ENCODE results near the gene GALNT16.

Gene GALNT16

GRCh38 chr14:69357544-69358200 lies 97.7 kb downstream of the GALNT16 start:
- no peaks in the 10 kb centered on the region for H3K9me3 ChIP-seq (ENCODE audit: control insufficient read depth in 1 of 2, low read length in 2 of 2)
- peaks cover 15 to 19% of the 10 kb centered on the region in 2 donors for H3K4me1 ChIP-seq (ENCODE audit: control insufficient read depth in 1 of 2, insufficient read depth in 2 of 2, low read length in 2 of 2)
- no peak overlapping the region for H3K27ac ChIP-seq (ENCODE audit: low read depth, low read length)
- H3K27me3 ChIP-seq (ENCODE audit: control insufficient read depth in 1 of 2, insufficient read depth in 2 of 2, low read length in 2 of 2) = no peaks in the 10 kb centered on the region
- H3K36me3 ChIP-seq (ENCODE audit: control insufficient read depth in 1 of 2, insufficient read depth in 2 of 2, low read length in 2 of 2) = no peaks in the 10 kb centered on the region
- H3K9ac ChIP-seq (ENCODE audit: low read depth in 1 of 2, low read length in 2 of 2) = no peak overlapping the region
- H3K4me3 ChIP-seq (ENCODE audit: low read depth in 1 of 2, low read length in 2 of 2) = no peak overlapping the region

- Histone ChIP-seq H3K4me1 (ENCODE audit: control insufficient read depth in 1 of 2, insufficient read depth in 2 of 2, low read length in 2 of 2) (peaks cover 15 to 19% of the 10 kb centered on the region in 2 donors), H3K4me3 (ENCODE audit: low read depth in 1 of 2, low read length in 2 of 2) (no peak overlapping the region), H3K36me3 (ENCODE audit: control insufficient read depth in 1 of 2, insufficient read depth in 2 of 2, low read length in 2 of 2) (no peaks in the 10 kb centered on the region), H3K27ac (ENCODE audit: low read depth, low read length) (no peak overlapping the region), H3K27me3 (ENCODE audit: control insufficient read depth in 1 of 2, insufficient read depth in 2 of 2, low read length in 2 of 2) (no peaks in the 10 kb centered on the region), H3K9me3 (ENCODE audit: control insufficient read depth in 1 of 2, low read length in 2 of 2) (no peaks in the 10 kb centered on the region), H3K9ac (ENCODE audit: low read depth in 1 of 2, low read length in 2 of 2) (no peak overlapping the region)
These were observed 98.4 kb downstream of the GALNT16 start for GRCh38 chr14:69358233-69358963.

GRCh38 chr14:69358966-69359365 lies 99.0 kb downstream of the GALNT16 start:
- Histone ChIP-seq H3K9me3 (ENCODE audit: control insufficient read depth in 1 of 2, low read length in 2 of 2) (no peaks in the 10 kb centered on the region), H3K4me3 (ENCODE audit: low read depth in 1 of 2, low read length in 2 of 2) (no peak overlapping the region), H3K9ac (ENCODE audit: low read depth in 1 of 2, low read length in 2 of 2) (no peak overlapping the region), H3K36me3 (ENCODE audit: control insufficient read depth in 1 of 2, insufficient read depth in 2 of 2, low read length in 2 of 2) (no peaks in the 10 kb centered on the region), H3K4me1 (ENCODE audit: control insufficient read depth in 1 of 2, insufficient read depth in 2 of 2, low read length in 2 of 2) (peaks cover 11 to 15% of the 10 kb centered on the region in 2 donors), H3K27ac (ENCODE audit: low read depth, low read length) (no peak overlapping the region), H3K27me3 (ENCODE audit: control insufficient read depth in 1 of 2, insufficient read depth in 2 of 2, low read length in 2 of 2) (no peaks in the 10 kb centered on the region)

GRCh38 chr14:69360438-69361108 lies 100.6 kb downstream of the GALNT16 start:
- no peaks in the 10 kb centered on the region for H3K4me1 ChIP-seq (ENCODE audit: control insufficient read depth in 1 of 2, insufficient read depth in 2 of 2, low read length in 2 of 2)

GRCh38 chr14:69363055-69363454 lies 103.1 kb downstream of the GALNT16 start:
- Histone ChIP-seq H3K9me3 (ENCODE audit: control insufficient read depth in 1 of 2, low read length in 2 of 2) (no peaks in the 10 kb centered on the region), H3K27ac (ENCODE audit: low read depth, low read length) (no peak overlapping the region), H3K4me3 (ENCODE audit: low read depth in 1 of 2, low read length in 2 of 2) (no peak overlapping the region), H3K9ac (ENCODE audit: low read depth in 1 of 2, low read length in 2 of 2) (no peak overlapping the region), H3K36me3 (ENCODE audit: control insufficient read depth in 1 of 2, insufficient read depth in 2 of 2, low read length in 2 of 2) (no peaks in the 10 kb centered on the region), H3K4me1 (ENCODE audit: control insufficient read depth in 1 of 2, insufficient read depth in 2 of 2, low read length in 2 of 2) (peaks cover 4 to 7% of the 10 kb centered on the region in 2 donors), H3K27me3 (ENCODE audit: control insufficient read depth in 1 of 2, insufficient read depth in 2 of 2, low read length in 2 of 2) (no peaks in the 10 kb centered on the region)

More at GRCh38 chr14:69360438-69361108, 100.6 kb downstream of the GALNT16 start:
- Histone ChIP-seq H3K27ac (ENCODE audit: low read depth, low read length) (no peak overlapping the region), H3K9me3 (ENCODE audit: control insufficient read depth in 1 of 2, low read length in 2 of 2) (no peaks in the 10 kb centered on the region), H3K36me3 (ENCODE audit: control insufficient read depth in 1 of 2, insufficient read depth in 2 of 2, low read length in 2 of 2) (no peaks in the 10 kb centered on the region), H3K27me3 (ENCODE audit: control insufficient read depth in 1 of 2, insufficient read depth in 2 of 2, low read length in 2 of 2) (no peaks in the 10 kb centered on the region), H3K4me3 (ENCODE audit: low read depth in 1 of 2, low read length in 2 of 2) (no peak overlapping the region), H3K9ac (ENCODE audit: low read depth in 1 of 2, low read length in 2 of 2) (no peak overlapping the region)

- H3K9me3 ChIP-seq (ENCODE audit: control insufficient read depth in 1 of 2, low read length in 2 of 2) = no peaks in the 10 kb centered on the region
- peaks cover 4 to 7% of the 10 kb centered on the region in 2 donors for H3K4me1 ChIP-seq (ENCODE audit: control insufficient read depth in 1 of 2, insufficient read depth in 2 of 2, low read length in 2 of 2)
- H3K27ac ChIP-seq (ENCODE audit: low read depth, low read length) = no peak overlapping the region
- H3K9ac ChIP-seq (ENCODE audit: low read depth in 1 of 2, low read length in 2 of 2) = no peak overlapping the region
- H3K36me3 ChIP-seq (ENCODE audit: control insufficient read depth in 1 of 2, insufficient read depth in 2 of 2, low read length in 2 of 2) = no peaks in the 10 kb centered on the region
- H3K27me3 ChIP-seq (ENCODE audit: control insufficient read depth in 1 of 2, insufficient read depth in 2 of 2, low read length in 2 of 2) = no peaks in the 10 kb centered on the region
- H3K4me3 ChIP-seq (ENCODE audit: low read depth in 1 of 2, low read length in 2 of 2) = no peak overlapping the region
These were observed 104.0 kb downstream of the GALNT16 start for GRCh38 chr14:69363964-69364363.

GRCh38 chr14:69364378-69364777 lies 104.4 kb downstream of the GALNT16 start:
- Histone ChIP-seq H3K9me3 (ENCODE audit: control insufficient read depth in 1 of 2, low read length in 2 of 2) (no peaks in the 10 kb centered on the region), H3K27me3 (ENCODE audit: control insufficient read depth in 1 of 2, insufficient read depth in 2 of 2, low read length in 2 of 2) (no peaks in the 10 kb centered on the region), H3K4me1 (ENCODE audit: control insufficient read depth in 1 of 2, insufficient read depth in 2 of 2, low read length in 2 of 2) (peaks cover 4 to 7% of the 10 kb centered on the region in 2 donors), H3K36me3 (ENCODE audit: control insufficient read depth in 1 of 2, insufficient read depth in 2 of 2, low read length in 2 of 2) (no peaks in the 10 kb centered on the region), H3K27ac (ENCODE audit: low read depth, low read length) (no peak overlapping the region), H3K4me3 (ENCODE audit: low read depth in 1 of 2, low read length in 2 of 2) (no peak overlapping the region), H3K9ac (ENCODE audit: low read depth in 1 of 2, low read length in 2 of 2) (no peak overlapping the region)

GRCh38 chr14:69366069-69366468 lies 106.1 kb downstream of the GALNT16 start:
- Histone ChIP-seq H3K36me3 (ENCODE audit: control insufficient read depth in 1 of 2, insufficient read depth in 2 of 2, low read length in 2 of 2) (no peaks in the 10 kb centered on the region), H3K4me1 (ENCODE audit: control insufficient read depth in 1 of 2, insufficient read depth in 2 of 2, low read length in 2 of 2) (peaks cover 4 to 7% of the 10 kb centered on the region in 2 donors), H3K27ac (ENCODE audit: low read depth, low read length) (no peak overlapping the region), H3K27me3 (ENCODE audit: control insufficient read depth in 1 of 2, insufficient read depth in 2 of 2, low read length in 2 of 2) (no peaks in the 10 kb centered on the region), H3K9ac (ENCODE audit: low read depth in 1 of 2, low read length in 2 of 2) (no peak overlapping the region), H3K4me3 (ENCODE audit: low read depth in 1 of 2, low read length in 2 of 2) (no peak overlapping the region), H3K9me3 (ENCODE audit: control insufficient read depth in 1 of 2, low read length in 2 of 2) (no peaks in the 10 kb centered on the region)

GRCh38 chr14:69366761-69367160 lies 106.8 kb downstream of the GALNT16 start:
- Histone ChIP-seq H3K27me3 (ENCODE audit: control insufficient read depth in 1 of 2, insufficient read depth in 2 of 2, low read length in 2 of 2) (no peaks in the 10 kb centered on the region), H3K27ac (ENCODE audit: low read depth, low read length) (no peak overlapping the region), H3K9me3 (ENCODE audit: control insufficient read depth in 1 of 2, low read length in 2 of 2) (no peaks in the 10 kb centered on the region)

GRCh38 chr14:69368381-69368780 lies 108.4 kb downstream of the GALNT16 start:
- H3K4me1 ChIP-seq (ENCODE audit: control insufficient read depth in 1 of 2, insufficient read depth in 2 of 2, low read length in 2 of 2) = peaks cover 4 to 7% of the 10 kb centered on the region in 2 donors
- H3K27me3 ChIP-seq (ENCODE audit: control insufficient read depth in 1 of 2, insufficient read depth in 2 of 2, low read length in 2 of 2) = no peaks in the 10 kb centered on the region
- H3K36me3 ChIP-seq (ENCODE audit: control insufficient read depth in 1 of 2, insufficient read depth in 2 of 2, low read length in 2 of 2) = no peaks in the 10 kb centered on the region
- no peak overlapping the region for H3K9ac ChIP-seq (ENCODE audit: low read depth in 1 of 2, low read length in 2 of 2)
- no peak overlapping the region for H3K4me3 ChIP-seq (ENCODE audit: low read depth in 1 of 2, low read length in 2 of 2)
- no peaks in the 10 kb centered on the region for H3K9me3 ChIP-seq (ENCODE audit: control insufficient read depth in 1 of 2, low read length in 2 of 2)
- no peak overlapping the region for H3K27ac ChIP-seq (ENCODE audit: low read depth, low read length)

More at GRCh38 chr14:69366761-69367160, 106.8 kb downstream of the GALNT16 start:
- Histone ChIP-seq H3K4me1 (ENCODE audit: control insufficient read depth in 1 of 2, insufficient read depth in 2 of 2, low read length in 2 of 2) (peaks cover 4 to 7% of the 10 kb centered on the region in 2 donors), H3K36me3 (ENCODE audit: control insufficient read depth in 1 of 2, insufficient read depth in 2 of 2, low read length in 2 of 2) (no peaks in the 10 kb centered on the region), H3K9ac (ENCODE audit: low read depth in 1 of 2, low read length in 2 of 2) (no peak overlapping the region), H3K4me3 (ENCODE audit: low read depth in 1 of 2, low read length in 2 of 2) (no peak overlapping the region)
